K562 (cell line): ENCODE data around the gene GDAP2. TPM values are rescaled to one million over a fixed set of nuclear protein-coding genes. Genes with fewer than 3 reads are reported as not detected.

Experiments
- DIDO1 ChIP-seq: fragments of 450-650 bp; IDR thresholded peaks from 2 replicates; pipeline ENCODE4 v1.6.1; 2016; ENCODE audit warnings: low read depth, missing biosample characterization, missing genetic modification characterization
- E2F4 ChIP-seq: sonication (generic); formaldehyde crosslinking; IDR thresholded peaks from 2 replicates; pipeline ENCODE4 v1.8.0; 2022; ENCODE audit warnings: mild to moderate bottlenecking, low read depth, missing genetic modification reagents
- ELF4 ChIP-seq: fragments of 450-650 bp; formaldehyde crosslinking; IDR thresholded peaks from 2 replicates; pipeline ENCODE4 v1.4.0; 2022; ENCODE audit warnings: missing genetic modification characterization
- MEIS2 ChIP-seq: fragments of 450-650 bp; IDR thresholded peaks from 2 replicates; pipeline ENCODE4 v1.6.1; 2014; ENCODE audit warnings: mild to moderate bottlenecking; ENCODE audit not compliant: partially characterized antibody
- SMARCC2 ChIP-seq: fragments of 450-650 bp; IDR thresholded peaks from 2 replicates; pipeline ENCODE4 v1.6.1; 2017; ENCODE audit warnings: antibody characterized with exemption, moderate library complexity, mild to moderate bottlenecking, low read depth
- STAT5A ChIP-seq: IDR thresholded peaks from 2 replicates; pipeline ENCODE4 v1.6.1; 2012; ENCODE audit warnings: low read length, inconsistent platforms, borderline replicate concordance
- USF1 ChIP-seq: sonication (generic); formaldehyde crosslinking; IDR thresholded peaks from 2 replicates; pipeline ENCODE4 v1.9.0; 2022; ENCODE audit warnings: mild to moderate bottlenecking, missing genetic modification reagents
- ZFP36 ChIP-seq: fragments of 150-350 bp; IDR thresholded peaks from 2 replicates; pipeline ENCODE4 v1.6.1; 2018; ENCODE audit warnings: low read length, low read depth; ENCODE audit not compliant: partially characterized antibody
- ZNF316 ChIP-seq: fragments of 450-650 bp; IDR thresholded peaks from 2 replicates; pipeline ENCODE4 v1.6.1; 2016
- ZNF398 ChIP-seq: fragments of 250-450 bp; sonication (Bioruptor Pico); IDR thresholded peaks from 2 replicates; pipeline ENCODE4 v1.8.0; 2021; ENCODE audit warnings: moderate library complexity, mild to moderate bottlenecking, inconsistent platforms
- ZNF445 ChIP-seq: fragments of 250-450 bp; sonication (Bioruptor Pico); IDR thresholded peaks from 2 replicates; pipeline ENCODE4 v1.4.0; 2020; ENCODE audit warnings: low read depth, mild to moderate bottlenecking, moderate library complexity
- polyA plus RNA-seq, 8 experiments: library from polyadenylated mRNA; depleted of rRNA in 4 of 8; stranded (reverse) in 5 of 8; unstranded in 3 of 8; fragments of >200 nt; fragmentation: Nextera tagmentation in 2 of 8; fragmentation: Illumina TruSeq in 1 of 8; extraction: Ambion mirVana in 2 of 8; extraction: Trizol in 1 of 8; gene quantifications; 2 replicates each; pipeline versions ENCODE4 v1.2.1 to v1.2.3, GENCODE V29; 2011 to 2014; ENCODE audit warnings: inconsistent platforms in 1 of 8, missing spikeins in 1 of 8
- total RNA-seq, 7 experiments: library from RNA; depleted of rRNA in 6 of 7; stranded (reverse); fragments of >200 nt in 6 of 7; fragmentation: Illumina TruSeq in 2 of 7; extraction: Trizol in 2 of 7; gene quantifications; 2 replicates each; pipeline versions ENCODE4 v1.2.1 to v1.2.3, GENCODE V29; 2011 to 2021; ENCODE audit warnings: low replicate concordance in 1 of 7
- TF ChIP-seq, protein P1 (sequence below), 2 experiments: fragments of 450-650 bp in 1 of 2; sonication (generic) in 1 of 2; formaldehyde crosslinking in 1 of 2; IDR thresholded peaks in 1 of 2; conservative IDR thresholded peaks in 1 of 2; 2 replicates each; pipeline versions ENCODE4 v1.6.1 to v1.8.1; 2016 to 2023; ENCODE audit warnings: mild to moderate bottlenecking in 2 of 2, moderate library complexity in 2 of 2, inconsistent platforms in 1 of 2, missing genetic modification reagents in 1 of 2
- TF ChIP-seq, protein P2 (sequence below), 2 experiments: fragments of 450-650 bp; formaldehyde crosslinking in 1 of 2; IDR thresholded peaks; 2 replicates each; pipeline versions ENCODE4 v1.4.0 to v1.6.1; 2014 to 2020; ENCODE audit warnings: mild to moderate bottlenecking in 2 of 2, borderline replicate concordance in 1 of 2, low read depth in 1 of 2

The GDAP2 gene
- total and polyA plus RNA-seq, 9 of the 15 experiments (the other 6 are each of a cell fraction or from before 2014, with no cell fraction given) = 4.1 to 23.1 (median 13.2) TPM

- TF ChIP-seq, protein P1, sequence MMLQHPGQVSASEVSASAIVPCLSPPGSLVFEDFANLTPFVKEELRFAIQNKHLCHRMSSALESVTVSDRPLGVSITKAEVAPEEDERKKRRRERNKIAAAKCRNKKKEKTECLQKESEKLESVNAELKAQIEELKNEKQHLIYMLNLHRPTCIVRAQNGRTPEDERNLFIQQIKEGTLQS (IDR thresholded peaks at IDR 0.05) = peak; percentile 45; the same call in 1 of the 2 replicates
- TF ChIP-seq, protein P1 (CRISPR knock-in tag; conservative IDR thresholded peaks at IDR 0.05) = no peak
- TF ChIP-seq E2F4 (CRISPR knock-in tag) (no peak), ZNF316 (peak; percentile 95), MEIS2 (no peak), ZNF398 (CRISPR knock-in tag) (peak; percentile 45; the same call in 1 of the 2 replicates), DIDO1 (tag) (no peak), STAT5A (no peak), USF1 (CRISPR knock-in tag) (no peak), ELF4 (CRISPR knock-in tag) (no peak), ZFP36 (peak; percentile 73), ZNF445 (0 out of 2 replicates have a peak, but pooled peaks have one; percentile 71), SMARCC2 (no peak)
- TF ChIP-seq, protein P2, sequence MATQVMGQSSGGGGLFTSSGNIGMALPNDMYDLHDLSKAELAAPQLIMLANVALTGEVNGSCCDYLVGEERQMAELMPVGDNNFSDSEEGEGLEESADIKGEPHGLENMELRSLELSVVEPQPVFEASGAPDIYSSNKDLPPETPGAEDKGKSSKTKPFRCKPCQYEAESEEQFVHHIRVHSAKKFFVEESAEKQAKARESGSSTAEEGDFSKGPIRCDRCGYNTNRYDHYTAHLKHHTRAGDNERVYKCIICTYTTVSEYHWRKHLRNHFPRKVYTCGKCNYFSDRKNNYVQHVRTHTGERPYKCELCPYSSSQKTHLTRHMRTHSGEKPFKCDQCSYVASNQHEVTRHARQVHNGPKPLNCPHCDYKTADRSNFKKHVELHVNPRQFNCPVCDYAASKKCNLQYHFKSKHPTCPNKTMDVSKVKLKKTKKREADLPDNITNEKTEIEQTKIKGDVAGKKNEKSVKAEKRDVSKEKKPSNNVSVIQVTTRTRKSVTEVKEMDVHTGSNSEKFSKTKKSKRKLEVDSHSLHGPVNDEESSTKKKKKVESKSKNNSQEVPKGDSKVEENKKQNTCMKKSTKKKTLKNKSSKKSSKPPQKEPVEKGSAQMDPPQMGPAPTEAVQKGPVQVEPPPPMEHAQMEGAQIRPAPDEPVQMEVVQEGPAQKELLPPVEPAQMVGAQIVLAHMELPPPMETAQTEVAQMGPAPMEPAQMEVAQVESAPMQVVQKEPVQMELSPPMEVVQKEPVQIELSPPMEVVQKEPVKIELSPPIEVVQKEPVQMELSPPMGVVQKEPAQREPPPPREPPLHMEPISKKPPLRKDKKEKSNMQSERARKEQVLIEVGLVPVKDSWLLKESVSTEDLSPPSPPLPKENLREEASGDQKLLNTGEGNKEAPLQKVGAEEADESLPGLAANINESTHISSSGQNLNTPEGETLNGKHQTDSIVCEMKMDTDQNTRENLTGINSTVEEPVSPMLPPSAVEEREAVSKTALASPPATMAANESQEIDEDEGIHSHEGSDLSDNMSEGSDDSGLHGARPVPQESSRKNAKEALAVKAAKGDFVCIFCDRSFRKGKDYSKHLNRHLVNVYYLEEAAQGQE (IDR thresholded peaks at IDR 0.05; ENCODE audit: borderline replicate concordance) = no peak
- TF ChIP-seq, protein P2 (CRISPR knock-in tag; IDR thresholded peaks at IDR 0.05; ENCODE audit: low read depth) = no peak
Observed at GRCh38 chr1:117821774-117822482, 107.5 kb downstream of the GDAP2 start (continued).
